ENCODE results near the gene HSPA4. TPM values are rescaled to one million over a fixed set of nuclear protein-coding genes. Genes with fewer than 3 reads are reported as not detected.

Gene HSPA4
- total and polyA plus RNA-seq, 2 of the 13 experiments (the other 11 are each of a cell fraction or from before 2014, with no cell fraction given), result 36.6 to 231 TPM

DNA sequence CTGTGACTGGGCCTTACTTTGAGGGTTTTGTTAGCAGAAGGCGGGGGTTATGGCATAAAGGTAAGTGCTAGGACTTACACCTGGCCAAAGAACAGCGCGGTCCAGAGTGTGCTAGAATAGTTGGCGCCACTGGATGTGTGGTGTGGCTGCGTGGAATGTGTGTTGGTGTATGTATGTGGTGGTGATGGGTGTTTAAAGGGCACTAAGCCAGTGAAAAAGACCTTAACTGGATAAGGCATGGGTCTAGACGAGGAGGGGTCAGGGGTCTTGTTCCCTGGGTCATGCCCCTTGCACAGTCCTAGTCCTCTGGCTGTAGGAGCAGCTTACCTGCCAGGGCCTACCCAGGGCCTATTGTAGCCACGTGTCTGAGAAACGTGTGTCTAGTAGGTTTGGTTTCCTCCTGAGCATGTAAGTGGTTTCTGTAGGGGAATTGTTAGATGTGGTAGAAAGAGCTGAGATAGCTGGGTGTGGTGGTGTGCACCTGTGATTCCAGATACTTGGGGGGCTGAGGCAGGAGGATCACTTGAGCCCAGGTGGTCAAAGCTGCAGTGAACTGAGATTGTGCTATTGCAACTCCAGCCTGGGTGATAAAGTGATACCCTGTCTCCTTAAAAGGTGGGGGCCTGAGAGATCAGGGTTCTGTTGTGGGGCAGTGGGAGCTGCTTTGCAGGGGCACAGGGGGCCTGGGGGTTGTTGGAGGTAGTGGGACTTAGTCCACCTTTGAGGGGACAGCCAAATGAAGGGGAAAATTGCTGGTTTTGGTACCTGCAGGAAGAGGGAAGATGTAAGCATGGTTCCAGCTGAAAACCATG is 55.2 kb downstream of the HSPA4 start (continued):
- no peak for TF ChIP-seq GPBP1L1 (CRISPR knock-in tag; IDR thresholded peaks at IDR 0.05)
- no peak for TF ChIP-seq ZC3H4 (CRISPR knock-in tag; IDR thresholded peaks at IDR 0.05; ENCODE audit: borderline replicate concordance)
- TF ChIP-seq, protein P1, sequence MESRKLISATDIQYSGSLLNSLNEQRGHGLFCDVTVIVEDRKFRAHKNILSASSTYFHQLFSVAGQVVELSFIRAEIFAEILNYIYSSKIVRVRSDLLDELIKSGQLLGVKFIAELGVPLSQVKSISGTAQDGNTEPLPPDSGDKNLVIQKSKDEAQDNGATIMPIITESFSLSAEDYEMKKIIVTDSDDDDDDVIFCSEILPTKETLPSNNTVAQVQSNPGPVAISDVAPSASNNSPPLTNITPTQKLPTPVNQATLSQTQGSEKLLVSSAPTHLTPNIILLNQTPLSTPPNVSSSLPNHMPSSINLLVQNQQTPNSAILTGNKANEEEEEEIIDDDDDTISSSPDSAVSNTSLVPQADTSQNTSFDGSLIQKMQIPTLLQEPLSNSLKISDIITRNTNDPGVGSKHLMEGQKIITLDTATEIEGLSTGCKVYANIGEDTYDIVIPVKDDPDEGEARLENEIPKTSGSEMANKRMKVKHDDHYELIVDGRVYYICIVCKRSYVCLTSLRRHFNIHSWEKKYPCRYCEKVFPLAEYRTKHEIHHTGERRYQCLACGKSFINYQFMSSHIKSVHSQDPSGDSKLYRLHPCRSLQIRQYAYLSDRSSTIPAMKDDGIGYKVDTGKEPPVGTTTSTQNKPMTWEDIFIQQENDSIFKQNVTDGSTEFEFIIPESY (CRISPR knock-in tag; IDR thresholded peaks at IDR 0.05), result peak; percentile 71; the same call in 1 of the 2 replicates
- TF ChIP-seq HOXA3 (CRISPR knock-in tag; IDR thresholded peaks at IDR 0.05), result no peak
- TF ChIP-seq ZBTB4 (CRISPR knock-in tag; IDR thresholded peaks at IDR 0.05; ENCODE audit: borderline replicate concordance), result no peak
- no peak for TF ChIP-seq BCL6 (CRISPR knock-in tag; IDR thresholded peaks at IDR 0.05)
- no peak for TF ChIP-seq FOXK2 (IDR thresholded peaks at IDR 0.05)
- TF ChIP-seq ATRX (CRISPR knock-in tag; IDR thresholded peaks at IDR 0.05; ENCODE audit: borderline replicate concordance), result no peak
- TF ChIP-seq, protein P2, sequence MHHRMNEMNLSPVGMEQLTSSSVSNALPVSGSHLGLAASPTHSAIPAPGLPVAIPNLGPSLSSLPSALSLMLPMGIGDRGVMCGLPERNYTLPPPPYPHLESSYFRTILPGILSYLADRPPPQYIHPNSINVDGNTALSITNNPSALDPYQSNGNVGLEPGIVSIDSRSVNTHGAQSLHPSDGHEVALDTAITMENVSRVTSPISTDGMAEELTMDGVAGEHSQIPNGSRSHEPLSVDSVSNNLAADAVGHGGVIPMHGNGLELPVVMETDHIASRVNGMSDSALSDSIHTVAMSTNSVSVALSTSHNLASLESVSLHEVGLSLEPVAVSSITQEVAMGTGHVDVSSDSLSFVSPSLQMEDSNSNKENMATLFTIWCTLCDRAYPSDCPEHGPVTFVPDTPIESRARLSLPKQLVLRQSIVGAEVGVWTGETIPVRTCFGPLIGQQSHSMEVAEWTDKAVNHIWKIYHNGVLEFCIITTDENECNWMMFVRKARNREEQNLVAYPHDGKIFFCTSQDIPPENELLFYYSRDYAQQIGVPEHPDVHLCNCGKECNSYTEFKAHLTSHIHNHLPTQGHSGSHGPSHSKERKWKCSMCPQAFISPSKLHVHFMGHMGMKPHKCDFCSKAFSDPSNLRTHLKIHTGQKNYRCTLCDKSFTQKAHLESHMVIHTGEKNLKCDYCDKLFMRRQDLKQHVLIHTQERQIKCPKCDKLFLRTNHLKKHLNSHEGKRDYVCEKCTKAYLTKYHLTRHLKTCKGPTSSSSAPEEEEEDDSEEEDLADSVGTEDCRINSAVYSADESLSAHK (CRISPR knock-in tag; IDR thresholded peaks at IDR 0.05; ENCODE audit: borderline replicate concordance), result no peak
- no peak for TF ChIP-seq POLR2AphosphoS5 (IDR thresholded peaks at IDR 0.05; ENCODE audit: low read depth, low read length)
- TF ChIP-seq ATAD3A (CRISPR knock-in tag; IDR thresholded peaks at IDR 0.05), result no peak
- no peak for TF ChIP-seq ZNF251 (CRISPR knock-in tag; IDR thresholded peaks at IDR 0.05)
- TF ChIP-seq ZNF546 (CRISPR knock-in tag; conservative IDR thresholded peaks at IDR 0.05), result no peak
- 0 out of 2 replicates have a peak, but pooled peaks have one; percentile 38 for TF ChIP-seq ZNF343 (CRISPR knock-in tag; IDR thresholded peaks at IDR 0.05)
- TF ChIP-seq POLR2G (IDR thresholded peaks at IDR 0.05; ENCODE audit: low read depth, low read length), result peak; percentile 57; the same call in 1 of the 2 replicates
- peak; percentile 97 for TF ChIP-seq RBM22 (optimal IDR thresholded peaks at IDR 0.05; ENCODE audit: low read length)
- no peak for TF ChIP-seq TBP (CRISPR knock-in tag; IDR thresholded peaks at IDR 0.05)
- TF ChIP-seq ZBTB7A (CRISPR knock-in tag; IDR thresholded peaks at IDR 0.05), result no peak
